Measurements from ENCODE around the gene SUDS3.

DNA sequence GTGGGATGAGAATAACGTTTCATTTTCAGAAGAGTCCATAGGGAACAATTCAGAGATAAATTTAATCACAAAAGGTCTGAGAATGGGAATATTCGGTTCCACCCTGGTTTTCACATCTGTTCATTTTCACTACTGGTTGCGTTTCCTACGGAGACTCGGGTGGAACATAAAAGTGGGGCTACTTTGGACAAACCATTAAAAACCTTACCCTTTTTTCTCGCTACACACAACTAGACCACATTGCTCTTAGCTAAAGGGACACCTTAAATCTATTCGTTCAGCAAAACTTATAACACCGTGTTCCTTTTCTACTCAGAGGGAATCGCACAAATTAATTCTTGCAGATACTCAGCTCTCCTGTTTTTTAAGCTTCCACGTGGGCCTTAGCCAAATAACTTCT, 1.0 kb upstream of the SUDS3 start:
- TF ChIP-seq EZH2 (IDR thresholded peaks at IDR 0.05; ENCODE audit: borderline replicate concordance, low read length), result no peak
- TF ChIP-seq, protein P1, sequence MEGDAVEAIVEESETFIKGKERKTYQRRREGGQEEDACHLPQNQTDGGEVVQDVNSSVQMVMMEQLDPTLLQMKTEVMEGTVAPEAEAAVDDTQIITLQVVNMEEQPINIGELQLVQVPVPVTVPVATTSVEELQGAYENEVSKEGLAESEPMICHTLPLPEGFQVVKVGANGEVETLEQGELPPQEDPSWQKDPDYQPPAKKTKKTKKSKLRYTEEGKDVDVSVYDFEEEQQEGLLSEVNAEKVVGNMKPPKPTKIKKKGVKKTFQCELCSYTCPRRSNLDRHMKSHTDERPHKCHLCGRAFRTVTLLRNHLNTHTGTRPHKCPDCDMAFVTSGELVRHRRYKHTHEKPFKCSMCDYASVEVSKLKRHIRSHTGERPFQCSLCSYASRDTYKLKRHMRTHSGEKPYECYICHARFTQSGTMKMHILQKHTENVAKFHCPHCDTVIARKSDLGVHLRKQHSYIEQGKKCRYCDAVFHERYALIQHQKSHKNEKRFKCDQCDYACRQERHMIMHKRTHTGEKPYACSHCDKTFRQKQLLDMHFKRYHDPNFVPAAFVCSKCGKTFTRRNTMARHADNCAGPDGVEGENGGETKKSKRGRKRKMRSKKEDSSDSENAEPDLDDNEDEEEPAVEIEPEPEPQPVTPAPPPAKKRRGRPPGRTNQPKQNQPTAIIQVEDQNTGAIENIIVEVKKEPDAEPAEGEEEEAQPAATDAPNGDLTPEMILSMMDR (conservative IDR thresholded peaks at IDR 0.05 in 1 of 2, IDR thresholded peaks at IDR 0.05 in 1 of 2; ENCODE audit: extremely low read depth in 1 of 2, insufficient read depth in 1 of 2, low read depth in 1 of 2, low read length in 2 of 2), result no peak

All from mammary epithelial cell (primary cell).